OCI-LY7 (cell line): Measurements from ENCODE around the gene RBM6. TPM values are rescaled to one million over a fixed set of nuclear protein-coding genes. Genes with fewer than 3 reads are reported as not detected.
"Not testable (repeated sequence)": the region's sequence is repeated elsewhere in the genome, so short reads cannot be mapped to it uniquely, and the experiment has no call there.

Experiments used
- BruUV-seq: library from RNA; stranded (reverse); fragments of 400-500 nt; replicated peaks from 2 replicates; lab custom pipeline; 2021; lab: Mats Ljungman, UMichigan
- CTCF ChIA-PET: fragments of 300-600 bp; sonication (Branson Sonifier 250); formaldehyde crosslinking; loops from one replicate; lab custom pipeline; 2022; ENCODE audit warnings: antibody characterized with exemption; ENCODE audit not compliant: unreplicated experiment; lab: Charles Lee
- POLR2A ChIA-PET: fragments of 300-600 bp; sonication (Branson Sonifier 250); formaldehyde crosslinking; loops from one replicate; lab custom pipeline; 2022; ENCODE audit warnings: antibody characterized with exemption; lab: Charles Lee
- DNase-seq: peaks from one replicate; pipeline ENCODE4 v3.0.0-alpha.2; 2015; ENCODE audit warnings: low spot score
- H2AFZ ChIP-seq: fragments of 200-600 bp; sonication (generic), shearing (Covaris generic); 2 replicates; pipeline ENCODE4 v1.6.1; 2014; ENCODE audit warnings: mild to moderate bottlenecking, antibody characterized with exemption, low read length, moderate library complexity
- H3K27ac ChIP-seq: fragments of 200-600 bp; sonication (generic); 2 replicates; pipeline ENCODE4 v1.5.1; 2014; ENCODE audit warnings: mixed run types, low read depth, mild to moderate bottlenecking, moderate library complexity, low read length, inconsistent platforms; ENCODE audit not compliant: poor library complexity, severe bottlenecking
- H3K36me3 ChIP-seq: fragments of 200-600 bp; sonication (generic); 2 replicates; pipeline ENCODE4 v1.6.1; 2014; ENCODE audit warnings: mild to moderate bottlenecking, antibody characterized with exemption, low read length, moderate library complexity, mixed read lengths; ENCODE audit not compliant: insufficient read depth
- H3K4me1 ChIP-seq: fragments of 200-600 bp; sonication (generic); 2 replicates; pipeline ENCODE4 v1.5.1; 2014; ENCODE audit warnings: mild to moderate bottlenecking, low read length; ENCODE audit not compliant: insufficient read depth, poor library complexity, severe bottlenecking
- H3K4me2 ChIP-seq: fragments of 200-600 bp; sonication (generic); 2 replicates; pipeline ENCODE4 v1.6.1; 2014; ENCODE audit warnings: mild to moderate bottlenecking, low read length
- H3K4me3 ChIP-seq: fragments of 200-600 bp; sonication (generic); 2 replicates; pipeline ENCODE4 v1.5.1; 2014; ENCODE audit warnings: mild to moderate bottlenecking, low read depth, low read length; ENCODE audit not compliant: poor library complexity, severe bottlenecking
- H3K79me2 ChIP-seq: fragments of 200-600 bp; sonication (generic); 2 replicates; pipeline ENCODE4 v1.6.1; 2016; ENCODE audit warnings: low read depth, mild to moderate bottlenecking, low read length, moderate library complexity, mixed read lengths; ENCODE audit not compliant: insufficient read depth
- H3K9me2 ChIP-seq: fragments of 200-600 bp; sonication (generic); 2 replicates; pipeline ENCODE4 v1.6.1; 2016; ENCODE audit warnings: mild to moderate bottlenecking, low read length, mixed read lengths; ENCODE audit not compliant: insufficient read depth
- H3K9me3 ChIP-seq: fragments of 200-600 bp; sonication (generic); 2 replicates; pipeline ENCODE4 v1.6.1; 2014; ENCODE audit warnings: mild to moderate bottlenecking, mixed run types, low read length, mixed read lengths
- H4K20me1 ChIP-seq: fragments of 200-600 bp; sonication (generic); 2 replicates; pipeline ENCODE4 v1.6.1; 2014; ENCODE audit warnings: mild to moderate bottlenecking, antibody characterized with exemption, low read length, moderate library complexity, mixed read lengths; ENCODE audit not compliant: insufficient read depth
- EZH2phosphoT487 ChIP-seq: fragments of 200-600 bp; sonication (generic); IDR thresholded peaks from 2 replicates; pipeline ENCODE4 v1.6.1; 2018; ENCODE audit warnings: low read depth, borderline replicate concordance, mild to moderate bottlenecking, mixed run types, antibody characterized with exemption, low read length, moderate library complexity, mixed read lengths
- intact Hi-C: fragments of 100-400 bp; cut with micrococcal nuclease; formaldehyde crosslinking; loops from one replicate; pipeline ENCODE4 v1.10.0; 2022; ENCODE audit not compliant: unreplicated experiment
- total RNA-seq, 2 experiments: library from RNA; depleted of rRNA in 1 of 2; stranded (reverse); fragments of >200 nt in 1 of 2; shearing (Covaris generic) in 1 of 2; gene quantifications; 2 replicates each; pipeline ENCODE4 v1.2.3, GENCODE V29; 2014 to 2022
- TF ChIP-seq, protein P1 (sequence below): fragments of 200-600 bp; sonication (generic); conservative IDR thresholded peaks from 2 replicates; pipeline ENCODE4 v1.5.1; 2014; ENCODE audit warnings: mild to moderate bottlenecking, antibody characterized with exemption, low read length, moderate library complexity, mixed read lengths

The RBM6 gene
- total RNA-seq, 2 experiments from 2014 or later, result 83.7 to 185 TPM

DNA sequence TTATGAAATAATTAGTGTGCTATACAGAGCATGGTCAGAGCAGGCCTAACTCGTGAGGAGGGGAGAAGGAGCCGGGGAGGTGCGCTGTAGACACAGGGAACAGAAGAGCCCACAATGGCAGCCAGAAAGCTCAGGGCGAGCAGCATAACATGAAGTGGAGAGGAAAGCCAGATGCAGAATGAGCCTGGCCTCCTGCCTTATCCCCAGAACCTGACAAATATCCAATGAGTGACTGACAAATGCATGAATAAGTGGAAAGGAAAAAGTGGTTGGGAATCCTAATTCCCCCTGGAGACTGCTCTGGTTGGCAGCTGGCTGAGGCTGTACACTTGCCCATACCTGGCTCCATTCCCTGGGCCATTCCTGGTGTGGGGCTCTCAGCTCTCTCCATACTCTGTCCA, 27.1 kb upstream of the RBM6 start:
- no peaks in the 10 kb centered on the region for H3K4me1 ChIP-seq
- DNase-seq, result no peak
- intact Hi-C loops, result no loop called here
- H3K4me2 ChIP-seq, result no peak overlapping the region
- H3K79me2 ChIP-seq, result no peaks in the 10 kb centered on the region
- CTCF ChIA-PET, result interaction anchor here (0.6 kb wide), 1 partner anchor 79 kb away, joined by 3 read pairs; no protein-coding TSS in a partner anchor
- TF ChIP-seq, protein P1, sequence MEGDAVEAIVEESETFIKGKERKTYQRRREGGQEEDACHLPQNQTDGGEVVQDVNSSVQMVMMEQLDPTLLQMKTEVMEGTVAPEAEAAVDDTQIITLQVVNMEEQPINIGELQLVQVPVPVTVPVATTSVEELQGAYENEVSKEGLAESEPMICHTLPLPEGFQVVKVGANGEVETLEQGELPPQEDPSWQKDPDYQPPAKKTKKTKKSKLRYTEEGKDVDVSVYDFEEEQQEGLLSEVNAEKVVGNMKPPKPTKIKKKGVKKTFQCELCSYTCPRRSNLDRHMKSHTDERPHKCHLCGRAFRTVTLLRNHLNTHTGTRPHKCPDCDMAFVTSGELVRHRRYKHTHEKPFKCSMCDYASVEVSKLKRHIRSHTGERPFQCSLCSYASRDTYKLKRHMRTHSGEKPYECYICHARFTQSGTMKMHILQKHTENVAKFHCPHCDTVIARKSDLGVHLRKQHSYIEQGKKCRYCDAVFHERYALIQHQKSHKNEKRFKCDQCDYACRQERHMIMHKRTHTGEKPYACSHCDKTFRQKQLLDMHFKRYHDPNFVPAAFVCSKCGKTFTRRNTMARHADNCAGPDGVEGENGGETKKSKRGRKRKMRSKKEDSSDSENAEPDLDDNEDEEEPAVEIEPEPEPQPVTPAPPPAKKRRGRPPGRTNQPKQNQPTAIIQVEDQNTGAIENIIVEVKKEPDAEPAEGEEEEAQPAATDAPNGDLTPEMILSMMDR, result no peak
- no peak for TF ChIP-seq EZH2phosphoT487
- no peak overlapping the region for H3K4me3 ChIP-seq
- POLR2A ChIA-PET, result no interaction called here
- no peaks in the 10 kb centered on the region for H3K9me2 ChIP-seq
- BruUV-seq, result no TSS peak
- H4K20me1 ChIP-seq, result no peaks in the 10 kb centered on the region
- H3K9me3 ChIP-seq, result no peaks in the 10 kb centered on the region
- 0 out of 2 replicates have a peak, but pooled peaks cover 12% of the 10 kb centered on the region for H3K36me3 ChIP-seq
- H3K27ac ChIP-seq, result no peak overlapping the region
- H2AFZ ChIP-seq, result no peak overlapping the region

DNA sequence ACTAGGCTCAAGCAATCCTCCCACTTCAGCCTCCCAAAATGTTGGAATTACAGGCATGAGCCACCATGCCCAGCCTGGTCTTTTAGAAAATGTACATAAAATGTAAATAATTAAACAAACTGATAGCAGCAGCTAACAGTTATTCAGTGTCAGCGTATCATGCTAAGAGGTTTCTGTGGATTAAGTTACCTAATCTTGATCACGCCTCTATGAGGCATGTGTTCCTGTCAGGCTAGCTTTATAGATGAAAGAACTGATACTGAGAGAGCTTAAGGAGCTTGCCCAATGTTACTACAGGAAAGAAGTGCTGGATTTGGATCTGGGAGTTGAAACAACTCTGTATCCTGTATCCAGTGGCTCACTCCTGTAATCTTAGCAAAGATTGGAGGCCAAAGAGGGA, 25.0 kb upstream of the RBM6 start:
- Histone ChIP-seq H3K36me3 (0 out of 2 replicates have a peak, but pooled peaks cover 8% of the 10 kb centered on the region), H3K4me1 (no peaks in the 10 kb centered on the region), H3K79me2 (no peaks in the 10 kb centered on the region), H3K9me2 (no peaks in the 10 kb centered on the region), H4K20me1 (no peaks in the 10 kb centered on the region), H3K4me3 (no peak overlapping the region), H3K4me2 (no peak overlapping the region), H2AFZ (no peak overlapping the region), H3K27ac (no peak overlapping the region), H3K9me3 (no peaks in the 10 kb centered on the region)
- no TSS peak for BruUV-seq
- ChIA-PET POLR2A (interaction anchor here (1.1 kb wide), 1 partner anchor 10 kb away, joined by 4 read pairs; no protein-coding TSS in a partner anchor), CTCF (no interaction called here)
- intact Hi-C loops, result no loop called here
- no peak for TF ChIP-seq EZH2phosphoT487
- TF ChIP-seq, protein P1, result no peak
- no peak for DNase-seq

DNA sequence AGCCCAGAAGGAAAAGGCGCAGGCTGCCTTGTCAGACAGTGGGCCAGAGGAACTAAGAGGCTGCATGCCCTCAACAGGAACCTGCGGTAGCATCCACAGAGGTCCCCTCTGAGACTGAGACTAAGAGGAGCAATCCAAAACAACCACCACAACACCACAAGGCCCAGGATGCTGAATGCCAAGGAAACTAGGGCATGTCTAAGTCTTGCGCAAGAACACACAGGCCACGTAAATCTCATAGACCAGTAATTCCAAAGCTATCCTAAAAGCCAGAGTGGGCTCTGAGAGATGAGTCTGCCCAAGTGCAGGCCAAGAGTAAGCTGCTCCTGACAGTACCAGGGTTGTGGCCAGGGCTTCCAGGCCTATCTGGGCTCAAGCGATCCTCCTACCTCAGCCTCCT, 23.3 kb upstream of the RBM6 start:
- Histone ChIP-seq H3K4me3 (no peak overlapping the region), H2AFZ (no peak overlapping the region), H3K36me3 (0 out of 2 replicates have a peak, but pooled peaks cover 8% of the 10 kb centered on the region), H3K79me2 (no peaks in the 10 kb centered on the region), H3K4me2 (no peak overlapping the region), H3K27ac (no peak overlapping the region), H3K4me1 (no peaks in the 10 kb centered on the region), H4K20me1 (no peaks in the 10 kb centered on the region), H3K9me3 (no peaks in the 10 kb centered on the region), H3K9me2 (no peaks in the 10 kb centered on the region)
- intact Hi-C loops, result no loop called here
- TF ChIP-seq, protein P1, result no peak
- no peak for TF ChIP-seq EZH2phosphoT487
- BruUV-seq, result no TSS peak
- DNase-seq, result no peak
- POLR2A ChIA-PET, result no interaction called here
- CTCF ChIA-PET, result interaction anchor here (1.0 kb wide), 1 partner anchor 16 kb away, joined by 5 read pairs; no protein-coding TSS in a partner anchor

DNA sequence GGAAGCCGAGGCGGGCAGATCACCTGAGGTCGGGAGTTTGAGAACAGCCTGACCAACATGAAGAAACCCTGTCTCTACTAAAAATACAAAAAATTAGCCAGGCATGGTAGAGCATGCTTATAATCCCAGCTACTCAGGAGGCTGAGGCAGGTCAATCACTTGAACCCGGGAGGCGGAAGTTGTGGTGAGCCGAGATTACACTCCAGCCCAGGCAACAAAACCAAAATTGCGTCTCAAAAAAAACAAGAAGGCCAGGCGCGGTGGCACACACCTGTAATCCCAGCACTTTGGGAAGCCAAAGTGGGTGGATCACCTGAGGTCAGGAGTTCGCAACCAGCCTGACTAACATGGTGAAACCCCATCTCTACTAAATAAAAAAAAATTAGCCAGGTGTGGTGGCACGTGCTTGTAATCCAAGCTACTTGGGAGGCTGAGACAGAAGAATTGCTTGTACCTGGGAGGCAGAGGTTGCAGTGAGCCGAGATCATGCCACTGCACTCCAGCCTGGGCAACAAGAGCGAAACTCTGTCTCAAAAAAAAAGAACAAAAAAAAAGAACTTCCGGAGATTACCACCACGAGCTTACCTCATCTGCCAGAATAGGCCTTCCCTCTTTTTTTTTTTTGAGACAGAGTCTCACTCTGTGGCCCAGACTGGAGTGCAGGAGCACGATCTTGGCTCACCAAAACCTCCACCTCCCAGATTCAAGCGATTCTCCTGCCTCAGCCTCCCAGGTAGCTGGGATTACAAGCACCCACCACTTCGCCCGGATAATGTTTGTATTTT, 22.0 kb upstream of the RBM6 start:
- H3K4me3 ChIP-seq, CTCF ChIA-PET, H3K9me3 ChIP-seq, intact Hi-C loops, H3K36me3 ChIP-seq, DNase-seq, H4K20me1 ChIP-seq, H3K4me1 ChIP-seq, H3K27ac ChIP-seq, BruUV-seq, H3K79me2 ChIP-seq, POLR2A ChIA-PET, H3K4me2 ChIP-seq, H2AFZ ChIP-seq, H3K9me2 ChIP-seq: not testable (repeated sequence)
